NCI-H2081 treated with DMSO at 0.1 percent for 48 hours (cell line): ENCODE results near the gene GRHL3.
A peak's percentile ranks its signal among the peaks of the same experiment; 100 is the strongest.
"Not testable (repeated sequence)": the region's sequence is repeated elsewhere in the genome, so short reads cannot be mapped to it uniquely, and the experiment has no call there.

ENCODE experiments used
- DNase-seq: peaks from one replicate; lab custom pipeline; 2025; lab: John Stamatoyannopoulos, UW

GRHL3 gene

GRCh38 chr1:24319312-24319863 is at the start of gene GRHL3:
GRHL3 (plus strand) TSS chr1:24319357; CDS start chr1:24319552, 195 bp downstream.
- DNase-seq = no peak

- DNase-seq = not testable (repeated sequence)
Measured at GRCh38 chr1:24274203-24275103, 44.7 kb upstream of the GRHL3 start.

DNA sequence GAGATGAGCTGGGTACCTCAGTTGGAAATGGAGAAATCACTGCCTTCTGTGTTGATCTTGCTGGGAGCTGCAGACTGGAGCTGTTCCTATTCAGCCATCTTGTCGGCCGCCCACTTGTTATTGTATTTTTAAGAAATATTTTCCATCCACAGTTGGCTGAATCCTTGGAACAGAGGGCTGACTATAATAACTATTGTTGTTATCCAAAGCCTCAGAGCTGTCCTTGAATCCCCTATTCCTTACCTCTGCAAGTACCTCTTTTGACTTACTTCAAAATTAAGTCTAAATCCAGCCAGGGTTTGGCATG is 44.1 kb upstream of the GRHL3 start:
- no peak for DNase-seq

DNA sequence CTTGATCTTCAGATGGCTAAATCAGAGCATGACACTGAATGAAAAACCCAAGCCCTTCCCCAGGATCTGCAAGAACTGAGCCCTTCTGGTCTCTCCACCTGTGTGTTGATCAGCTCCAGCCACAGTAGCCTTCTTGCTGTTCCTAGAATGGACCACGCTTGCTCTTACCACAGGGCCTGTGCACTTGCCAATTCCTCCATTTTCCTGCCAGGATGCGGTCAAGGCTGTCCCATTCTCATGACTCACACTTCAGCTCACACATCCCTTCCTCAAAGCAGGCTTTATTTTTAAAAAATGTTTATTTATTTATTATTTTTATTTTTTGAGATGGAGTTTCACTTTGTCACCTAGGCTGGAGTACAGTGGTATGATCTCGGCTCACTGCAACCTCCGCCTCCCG is 43.6 kb upstream of the GRHL3 start:
- no peak for DNase-seq

GRCh38 chr1:24276791-24277190 is 42.4 kb upstream of the GRHL3 start:
- no peak for DNase-seq

GRCh38 chr1:24277420-24278169 is 41.6 kb upstream of the GRHL3 start:
- DNase-seq = no peak

DNA sequence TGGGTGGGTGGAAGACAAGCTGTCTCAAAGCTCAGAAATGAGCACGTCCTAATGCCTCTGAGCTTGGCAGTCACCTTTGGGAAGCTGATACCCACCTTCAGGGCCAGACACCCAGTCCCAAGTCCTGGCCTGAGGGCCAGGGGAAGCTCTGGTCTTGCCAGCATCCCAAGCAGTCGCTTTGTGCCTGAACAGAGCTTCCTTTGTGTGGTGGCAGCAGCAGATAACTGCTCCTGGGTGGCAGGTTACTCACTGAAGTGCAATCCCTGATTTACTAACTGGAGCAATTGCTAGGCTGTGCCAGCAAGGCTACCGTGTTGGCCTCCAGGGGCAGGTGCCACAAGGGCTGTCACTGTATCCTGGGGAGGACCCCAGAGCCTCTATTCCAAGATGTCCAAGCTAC is 40.4 kb upstream of the GRHL3 start:
- DNase-seq = no peak

GRCh38 chr1:24279590-24280232 is 39.4 kb upstream of the GRHL3 start:
- DNase-seq = no peak

DNA sequence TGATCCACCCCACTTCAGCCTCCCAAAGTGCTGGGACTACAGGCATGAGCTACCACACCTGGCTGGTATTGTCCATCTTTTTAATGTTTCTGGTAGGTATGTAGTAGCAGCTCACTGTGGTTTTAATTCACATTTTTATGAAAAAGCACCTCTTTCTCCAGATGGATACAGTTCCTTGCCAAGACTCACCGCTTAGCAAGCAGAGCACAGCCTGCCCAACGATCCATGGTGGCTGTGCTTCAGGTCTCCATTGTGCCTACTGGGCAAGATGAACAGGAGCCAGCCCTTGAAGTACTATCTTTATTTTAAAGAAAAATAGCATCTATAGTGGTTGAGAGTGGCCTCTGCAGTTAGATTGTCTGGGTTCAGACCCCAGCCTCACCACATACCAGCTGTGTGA is 37.6 kb upstream of the GRHL3 start:
- no peak for DNase-seq

DNA sequence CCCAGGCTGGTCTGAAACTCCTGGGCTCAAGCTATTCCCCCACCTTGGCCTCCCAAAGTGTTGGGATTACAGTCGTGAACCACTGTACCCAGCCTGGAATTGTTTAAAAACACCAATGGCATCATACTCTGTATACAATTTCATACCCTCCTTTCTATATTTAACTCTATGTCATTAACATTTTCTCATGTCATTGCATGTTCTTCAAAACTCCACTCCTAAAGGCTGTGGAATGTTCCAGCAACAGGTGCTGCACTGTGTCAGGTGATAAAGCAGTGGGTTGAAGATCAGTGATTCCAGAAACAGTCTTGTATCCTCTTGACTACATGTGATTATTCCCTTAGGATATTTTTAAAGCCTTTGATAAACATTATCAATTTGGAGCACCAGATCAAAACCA is 36.7 kb upstream of the GRHL3 start:
- no peak for DNase-seq

DNA sequence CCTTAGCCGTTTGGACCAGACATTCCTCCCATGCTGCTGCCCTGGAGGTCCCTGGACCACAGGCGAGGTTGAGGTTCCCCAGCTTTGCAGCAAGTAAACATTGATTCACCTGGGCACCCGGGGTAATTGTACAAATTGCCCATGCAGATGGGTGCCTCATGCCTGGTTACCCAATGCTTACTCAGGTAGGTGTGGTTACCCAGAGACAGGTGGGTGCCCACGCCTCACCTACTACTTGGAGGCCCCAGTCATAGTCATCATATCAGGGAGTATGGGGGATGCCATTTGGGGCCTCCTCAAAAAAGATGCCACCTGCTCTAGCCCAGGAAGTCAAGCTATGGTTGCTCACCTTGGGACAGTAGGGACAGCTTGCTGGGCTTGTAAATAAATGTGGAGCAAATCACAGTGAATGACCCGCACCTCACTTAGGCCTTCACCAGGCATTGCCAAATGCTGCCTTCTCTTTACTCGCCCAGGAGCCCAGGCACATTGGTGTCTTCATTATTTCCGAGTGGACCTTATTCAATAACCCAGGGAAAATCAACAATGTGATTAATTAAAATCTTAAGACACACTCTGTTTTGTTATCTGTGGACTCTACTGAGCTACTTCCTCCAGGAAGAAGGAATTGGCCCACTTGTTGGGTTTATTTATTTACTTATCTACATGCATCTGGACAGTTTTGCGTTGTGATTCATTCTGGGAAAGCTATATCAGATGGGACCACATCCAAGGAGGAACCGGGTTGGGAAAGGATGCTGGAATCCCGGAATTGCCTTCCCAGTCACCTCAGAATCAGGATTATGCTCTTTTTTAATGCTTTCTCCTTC is 35.6 kb upstream of the GRHL3 start:
- no peak for DNase-seq

- no peak for DNase-seq
Measured at GRCh38 chr1:24284156-24284471, 35.0 kb upstream of the GRHL3 start.

- no peak for DNase-seq
Measured at GRCh38 chr1:24285231-24285630, 33.9 kb upstream of the GRHL3 start.

DNA sequence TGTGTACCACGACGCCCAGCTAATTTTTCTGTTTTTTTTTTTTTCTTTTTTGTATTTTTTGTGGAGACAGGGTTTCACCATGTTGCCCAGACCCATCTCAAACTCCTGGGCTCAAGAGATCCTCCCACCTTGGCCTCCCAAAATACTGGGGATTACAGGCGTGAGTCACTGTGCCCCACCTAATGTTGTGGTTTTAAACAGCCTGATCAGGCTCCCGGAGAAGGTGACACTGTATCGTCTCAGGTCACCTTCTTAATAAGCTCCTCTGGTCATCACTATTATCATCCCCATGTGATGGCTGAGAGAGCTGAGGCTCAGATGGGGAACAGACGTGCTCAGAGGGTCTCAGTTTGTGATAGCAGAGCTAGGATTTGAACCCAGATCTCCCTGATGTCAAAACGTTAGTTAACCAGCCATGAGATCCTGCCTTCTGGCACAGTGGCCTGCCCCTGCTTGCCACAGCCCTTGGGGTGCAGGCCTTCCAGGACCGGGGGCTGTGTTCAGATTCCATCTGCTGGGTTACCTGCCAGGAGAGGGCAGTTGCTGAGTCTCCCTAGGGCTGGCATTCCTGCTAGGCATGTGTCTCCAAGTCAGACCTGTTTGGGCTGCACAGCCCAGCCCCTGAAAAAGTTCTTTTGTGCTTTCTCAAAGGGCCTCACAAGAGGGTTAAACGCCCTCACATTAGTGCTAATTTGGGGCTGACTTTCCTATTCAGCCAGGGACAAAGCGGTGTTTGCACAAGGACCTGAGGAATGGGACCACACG is 32.7 kb upstream of the GRHL3 start:
- DNase-seq = no peak

DNA sequence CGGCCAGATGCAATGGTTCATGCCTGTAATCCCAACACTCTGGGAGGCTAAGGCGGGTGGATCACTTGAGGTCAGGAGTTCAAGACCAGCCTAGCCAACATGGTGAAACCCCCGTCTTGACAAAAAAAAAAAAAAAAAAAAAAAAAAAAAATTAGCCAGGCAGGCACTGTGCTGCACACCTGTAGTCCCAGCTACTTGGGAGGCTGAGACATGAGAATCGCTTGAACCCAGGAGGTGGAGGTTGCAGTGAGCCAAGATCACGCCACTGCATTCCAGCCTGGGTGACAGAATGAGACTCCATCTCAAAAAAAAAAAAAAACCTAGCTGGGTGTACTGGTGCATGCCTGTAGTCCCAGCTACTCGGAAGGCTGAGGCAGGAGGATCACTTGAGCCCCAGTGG is 31.4 kb upstream of the GRHL3 start:
- DNase-seq = not testable (repeated sequence)

- DNase-seq = no peak
Measured at GRCh38 chr1:24288479-24288878, 30.7 kb upstream of the GRHL3 start.

GRCh38 chr1:24289937-24290595 is 29.1 kb upstream of the GRHL3 start:
- DNase-seq = peak; percentile 9

DNA sequence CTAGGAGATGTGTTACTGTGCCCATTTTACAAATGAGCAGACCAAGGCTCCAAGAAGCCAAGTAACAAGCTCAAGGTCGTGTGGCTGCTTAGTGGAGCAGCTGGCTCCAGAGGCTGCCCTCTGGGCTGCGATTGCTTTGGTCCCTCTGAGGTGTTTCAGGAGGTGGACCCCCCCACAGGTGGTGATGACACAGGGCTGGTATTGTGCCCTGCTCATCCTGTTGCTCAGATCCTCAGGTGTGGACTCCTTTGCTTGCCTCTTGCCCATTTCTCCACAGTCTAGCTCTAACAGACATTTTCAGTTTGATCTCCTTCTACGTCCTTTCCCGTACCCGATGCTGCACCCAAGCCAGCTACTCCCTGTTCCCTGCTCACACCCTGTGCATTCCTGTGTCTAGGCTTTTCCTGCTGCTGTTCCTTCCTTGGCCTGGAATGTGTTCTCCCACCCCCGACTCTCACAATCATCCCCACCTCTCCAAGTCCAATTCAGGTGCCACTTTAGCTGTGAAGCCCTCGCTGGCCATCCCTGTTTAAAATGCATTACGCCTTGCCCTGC is 28.1 kb upstream of the GRHL3 start:
- no peak for DNase-seq

GRCh38 chr1:24292103-24292502 is 27.1 kb upstream of the GRHL3 start:
- no peak for DNase-seq

DNA sequence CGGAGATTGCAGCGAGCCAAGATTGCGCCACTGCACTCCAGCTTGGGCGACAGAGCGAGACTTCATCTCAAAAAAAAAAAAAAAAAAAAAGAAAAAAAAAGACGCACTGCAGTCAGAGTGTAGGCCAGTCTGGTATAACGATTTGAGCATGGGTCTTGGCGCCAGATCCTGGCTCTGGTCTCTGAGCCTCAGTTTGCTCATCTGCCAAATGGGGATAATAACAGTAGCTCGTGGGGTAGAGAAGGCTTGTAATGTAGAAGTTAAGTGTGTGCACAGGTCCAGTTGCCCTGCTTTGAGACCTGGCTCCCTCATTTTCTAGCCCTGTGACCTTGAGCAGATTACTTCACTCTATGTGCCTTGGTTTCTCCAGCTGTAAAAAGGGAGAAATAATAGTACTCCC is 26.3 kb upstream of the GRHL3 start:
- DNase-seq = no peak
